K562 treated with DMSO at 1 percent for 4 hours (cell line): Measurements from ENCODE around the gene RPRD2. TPM values are rescaled to one million over a fixed set of nuclear protein-coding genes. Genes with fewer than 3 reads are reported as not detected.

Experiments
- total RNA-seq: library from RNA; unstranded; fragments of 300-600 nt; gene quantifications from 2 replicates; pipeline ENCODE4 v1.2.3, GENCODE V29; 2022; ENCODE audit not compliant: insufficient read depth

The RPRD2 gene
- 8.9 and 11.5 TPM in 2 replicates for total RNA-seq

GRCh38 chr1:150363426-150364230, at the start of gene RPRD2:
Gene RPRD2, plus strand, starts transcription at chr1:150364147. Its CDS starts 568 bp downstream, at chr1:150364715.

GRCh38 chr1:150486966-150487762, 123.2 kb downstream of the RPRD2 start, which contains the start of gene TARS2:
Gene TARS2, plus strand, starts transcription at chr1:150487419. Its CDS starts 32 bp downstream, at chr1:150487451.

GRCh38 chr1:150507912-150508864, 144.2 kb downstream of the RPRD2 start, which contains the start of gene ECM1:
Gene ECM1, plus strand, starts transcription at chr1:150508109. Its CDS starts 101 bp downstream, at chr1:150508210.

GRCh38 chr1:150515328-150516049, 151.5 kb downstream of the RPRD2 start, which contains the start of gene FALEC:
Gene FALEC, plus strand, starts transcription at chr1:150515752.

Other genes starting within 250 kb of the RPRD2 start
- 7.8 and 8.1 TPM in 2 replicates for gene PLEKHO1, start 214.2 kb upstream of the RPRD2 start, total RNA-seq
- gene ANP32E, start 128.0 kb upstream of the RPRD2 start, total RNA-seq: 36.7 and 43.4 TPM in 2 replicates
- gene CA14, start 106.4 kb upstream of the RPRD2 start, total RNA-seq: 0.94 and 1.6 TPM in 2 replicates
- gene APH1A, start 95.1 kb upstream of the RPRD2 start, total RNA-seq: 99.5 and 99.6 TPM in 2 replicates
- 4.2 TPM in 1 of 2 replicates, not detected in the other for gene C1orf54, start 91.4 kb upstream of the RPRD2 start, total RNA-seq
- gene CIART, start 81.6 kb upstream of the RPRD2 start, total RNA-seq: not detected in 2 replicates
- gene MRPS21, start 70.3 kb upstream of the RPRD2 start, total RNA-seq: 54.0 and 54.3 TPM in 2 replicates
- gene PRPF3, start 42.6 kb upstream of the RPRD2 start, total RNA-seq: 22.3 and 23.9 TPM in 2 replicates
- 34.7 and 38.4 TPM in 2 replicates for gene TARS2, start 123.3 kb downstream of the RPRD2 start, total RNA-seq
- gene ECM1, start 144.0 kb downstream of the RPRD2 start, total RNA-seq: 26.4 and 30.9 TPM in 2 replicates
- not detected in 2 replicates for gene FALEC, start 151.6 kb downstream of the RPRD2 start, total RNA-seq
- gene ADAMTSL4, start 185.3 kb downstream of the RPRD2 start, total RNA-seq: 93.6 and 103 TPM in 2 replicates
- 73.3 and 79.0 TPM in 2 replicates for gene MCL1, start 215.5 kb downstream of the RPRD2 start, total RNA-seq